PC-3 (cell line): ENCODE data around the gene KLHDC8B. TPM values are rescaled to one million over a fixed set of nuclear protein-coding genes. Genes with fewer than 3 reads are reported as not detected.

Experiments used
- ATAC-seq: fragments of 200-7000 bp; cut with Tn5 transposase; 2 replicates; pipeline ENCODE4 v1.9.1; 2020; ENCODE audit warnings: mild to moderate bottlenecking, moderate library complexity
- BruUV-seq: library from RNA; stranded (reverse); fragments of 400-500 nt; replicated peaks from 2 replicates; lab custom pipeline; 2021; lab: Mats Ljungman, UMichigan
- CTCF ChIA-PET: fragments of 300-600 bp; sonication (Branson Sonifier 250); formaldehyde crosslinking; loops from one replicate; lab custom pipeline; 2022; ENCODE audit warnings: antibody characterized with exemption; lab: Charles Lee
- POLR2A ChIA-PET: fragments of 300-600 bp; sonication (Branson Sonifier 250); formaldehyde crosslinking; loops from one replicate; lab custom pipeline; 2022; ENCODE audit warnings: antibody characterized with exemption; ENCODE audit not compliant: unreplicated experiment; lab: Charles Lee
- DNase-seq: peaks from one replicate; pipeline ENCODE4 v3.0.0-alpha.2; 2015
- H2AFZ ChIP-seq: fragments of 300-600 bp; sonication (generic); 2 replicates; pipeline ENCODE4 v1.6.0; 2016; ENCODE audit warnings: antibody characterized with exemption, low read length
- H3F3A ChIP-seq: fragments of 300-600 bp; sonication (generic); one replicate; pipeline ENCODE4 v1.6.0; 2017; ENCODE audit warnings: antibody characterized with exemption, low read length, control low read depth, mild to moderate bottlenecking; ENCODE audit not compliant: unreplicated experiment
- H3K27ac ChIP-seq: fragments of 300-600 bp; sonication (generic); 2 replicates; pipeline ENCODE4 v1.5.1; 2016; ENCODE audit warnings: mild to moderate bottlenecking, low read length
- H3K27me3 ChIP-seq: fragments of 300-600 bp; sonication (generic); 2 replicates; pipeline ENCODE4 v1.6.1; 2016; ENCODE audit warnings: low read length, mixed read lengths
- H3K36me3 ChIP-seq: fragments of 300-600 bp; sonication (generic); 2 replicates; pipeline ENCODE4 v1.6.1; 2016; ENCODE audit warnings: low read depth, mixed run types, low read length, mixed read lengths
- H3K4me1 ChIP-seq: fragments of 300-600 bp; sonication (generic); 2 replicates; pipeline ENCODE4 v1.5.1; 2016; ENCODE audit warnings: low read length; ENCODE audit not compliant: insufficient read depth
- H3K4me2 ChIP-seq: fragments of 300-600 bp; sonication (generic); 2 replicates; pipeline ENCODE4 v1.6.0; 2016; ENCODE audit warnings: low read length
- H3K4me3 ChIP-seq: fragments of 300-600 bp; sonication (generic); 2 replicates; pipeline ENCODE4 v1.5.1; 2016; ENCODE audit warnings: mild to moderate bottlenecking, low read length, mixed read lengths
- H3K79me2 ChIP-seq: fragments of 300-600 bp; sonication (generic); 2 replicates; pipeline ENCODE4 v1.6.1; 2017; ENCODE audit warnings: low read length, mixed read lengths
- H3K9ac ChIP-seq: fragments of 300-600 bp; sonication (generic); 2 replicates; pipeline ENCODE4 v1.6.0; 2016; ENCODE audit warnings: mild to moderate bottlenecking, low read length
- H3K9me2 ChIP-seq: fragments of 300-600 bp; sonication (generic); replicated peaks from 2 replicates; pipeline ENCODE4 v1.6.1; 2016; ENCODE audit warnings: mixed run types, low read length, mixed read lengths
- H3K9me3 ChIP-seq: fragments of 300-600 bp; sonication (generic); 2 replicates; pipeline ENCODE4 v1.6.1; 2016; ENCODE audit warnings: low read length, mixed read lengths
- H4K20me1 ChIP-seq: fragments of 300-600 bp; sonication (generic); 2 replicates; pipeline ENCODE4 v1.6.1; 2016; ENCODE audit warnings: low read length, mixed read lengths
- CTCF ChIP-seq: fragments of 300-600 bp; sonication (generic); conservative IDR thresholded peaks from 2 replicates; pipeline ENCODE4 v1.5.1; 2017; ENCODE audit warnings: antibody characterized with exemption, low read depth, mild to moderate bottlenecking, low read length
- EZH2 ChIP-seq: fragments of 300-600 bp; sonication (generic); IDR thresholded peaks from one replicate; pipeline ENCODE4 v1.6.1; 2017; ENCODE audit warnings: antibody characterized with exemption, mild to moderate bottlenecking, low read length; ENCODE audit not compliant: unreplicated experiment
- EZH2phosphoT487 ChIP-seq: fragments of 300-600 bp; sonication (generic); IDR thresholded peaks from 2 replicates; pipeline ENCODE4 v1.6.1; 2018; ENCODE audit warnings: mild to moderate bottlenecking, antibody characterized with exemption, low read length, borderline replicate concordance
- intact Hi-C: fragments of 100-400 bp; cut with micrococcal nuclease; formaldehyde crosslinking; loops from 2 replicates; pipeline ENCODE4 v1.9.0; 2023
- total RNA-seq: library from RNA; depleted of rRNA; stranded (reverse); fragments of >200 nt; gene quantifications from 2 replicates; pipeline ENCODE4 v1.2.3, GENCODE V29; 2014

Gene KLHDC8B
- total RNA-seq, 1 experiment from 2014 or later = 34.4 TPM

GRCh38 chr3:49122451-49122850 lies 48.9 kb upstream of the KLHDC8B start:
- Histone ChIP-seq H3K27ac (no peak overlapping the region), H3K4me1 (peaks cover 15% of the 10 kb centered on the region), H3K9me3 (no peaks in the 10 kb centered on the region), H3K79me2 (peaks cover 20% of the 10 kb centered on the region), H3F3A (peaks cover 7% of the 10 kb centered on the region), H3K4me2 (no peak overlapping the region), H3K9me2 (no peaks in the 10 kb centered on the region), H3K36me3 (peaks cover 16% of the 10 kb centered on the region), H4K20me1 (no peaks in the 10 kb centered on the region), H2AFZ (no peak overlapping the region), H3K9ac (no peak overlapping the region), H3K4me3 (no peak overlapping the region), H3K27me3 (no peaks in the 10 kb centered on the region)
- ChIA-PET CTCF (no interaction called here), POLR2A (no interaction called here)
- intact Hi-C loops = no loop called here
- TF ChIP-seq EZH2phosphoT487 (no peak), EZH2 (no peak), CTCF (no peak)
- ATAC-seq = no peak
- no TSS peak for BruUV-seq
- DNase-seq = no peak

- H3K27me3 ChIP-seq = no peaks in the 10 kb centered on the region
- H3K9ac ChIP-seq = no peak overlapping the region
- no TSS peak for BruUV-seq
- peaks cover 7% of the 10 kb centered on the region for H3F3A ChIP-seq
- peaks cover 15% of the 10 kb centered on the region for H3K4me1 ChIP-seq
- intact Hi-C loops = no loop called here
- CTCF ChIA-PET = no interaction called here
- no peak for DNase-seq
- H3K36me3 ChIP-seq = peaks cover 12% of the 10 kb centered on the region; the same call in 1 of the 2 replicates
- peaks cover 20% of the 10 kb centered on the region for H3K79me2 ChIP-seq
- H3K4me2 ChIP-seq = no peak overlapping the region
- no peaks in the 10 kb centered on the region for H3K9me2 ChIP-seq
- no peak overlapping the region for H3K4me3 ChIP-seq
- no peak overlapping the region for H2AFZ ChIP-seq
- POLR2A ChIA-PET = no interaction called here
- ATAC-seq = no peak
- TF ChIP-seq EZH2 = no peak
- no peak for TF ChIP-seq CTCF
- H3K27ac ChIP-seq = no peak overlapping the region
- H3K9me3 ChIP-seq = no peaks in the 10 kb centered on the region
- H4K20me1 ChIP-seq = no peaks in the 10 kb centered on the region
These were observed 48.4 kb upstream of the KLHDC8B start for GRCh38 chr3:49122886-49123545.

- peaks cover 17% of the 10 kb centered on the region for H3K79me2 ChIP-seq
- BruUV-seq = no TSS peak
- intact Hi-C loops = no loop called here
- no peaks in the 10 kb centered on the region for H3K9me3 ChIP-seq
- no peaks in the 10 kb centered on the region for H4K20me1 ChIP-seq
- peaks cover 15% of the 10 kb centered on the region for H3K4me1 ChIP-seq
- ChIA-PET CTCF (no interaction called here), POLR2A (no interaction called here)
- no peak for TF ChIP-seq EZH2phosphoT487
- TF ChIP-seq CTCF = no peak
- no peak for TF ChIP-seq EZH2
- H3K27ac ChIP-seq = no peak overlapping the region
- no peak overlapping the region for H3K4me2 ChIP-seq
- no peak overlapping the region for H2AFZ ChIP-seq
- no peak overlapping the region for H3K9ac ChIP-seq
- ATAC-seq (no peak), DNase-seq (no peak)
- H3K4me3 ChIP-seq = no peak overlapping the region
- no peaks in the 10 kb centered on the region for H3K27me3 ChIP-seq
- H3F3A ChIP-seq = peaks cover 7% of the 10 kb centered on the region
- no peaks in the 10 kb centered on the region for H3K9me2 ChIP-seq
- peaks cover 14% of the 10 kb centered on the region; the same call in 1 of the 2 replicates for H3K36me3 ChIP-seq
These were observed 47.7 kb upstream of the KLHDC8B start for GRCh38 chr3:49123687-49124086.
